ENCODE measurements around the gene SLC17A9. TPM values are rescaled to one million over a fixed set of nuclear protein-coding genes. Genes with fewer than 3 reads are reported as not detected.

The SLC17A9 gene
- total RNA-seq, 1 donor from 2014 or later, result 3.9 TPM

DNA sequence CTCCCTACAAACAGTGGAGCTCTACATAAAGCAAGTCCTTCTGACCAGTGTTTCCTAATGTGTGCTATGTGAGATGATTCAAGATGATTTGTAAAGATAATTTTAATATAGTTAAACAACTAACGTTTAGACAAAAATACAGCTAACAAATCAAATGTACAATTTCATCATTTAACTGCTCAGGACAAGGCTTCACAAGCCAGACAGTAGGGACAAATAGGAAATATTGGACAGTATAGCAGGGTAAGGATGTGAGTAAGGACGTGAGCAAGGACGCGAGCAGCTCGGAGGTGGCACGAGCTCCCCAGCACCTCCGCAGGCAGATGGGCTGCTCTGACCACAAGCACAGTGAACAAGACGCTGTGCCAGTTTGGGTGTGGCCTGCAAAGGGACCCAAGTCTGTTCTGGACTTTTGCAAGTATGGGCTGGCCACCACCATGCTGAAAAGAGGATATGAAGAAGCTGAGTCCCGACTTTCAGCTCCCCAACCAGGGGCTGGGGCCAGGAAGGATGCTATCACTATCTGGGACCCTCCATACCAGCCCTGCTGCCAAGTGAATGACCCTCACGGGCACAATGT, 40.7 kb upstream of the SLC17A9 start:
- no peak overlapping the region for H3K27ac Mint-ChIP-seq
- H3K4me3 Mint-ChIP-seq, result no peak overlapping the region
- TF ChIP-seq, protein P1, sequence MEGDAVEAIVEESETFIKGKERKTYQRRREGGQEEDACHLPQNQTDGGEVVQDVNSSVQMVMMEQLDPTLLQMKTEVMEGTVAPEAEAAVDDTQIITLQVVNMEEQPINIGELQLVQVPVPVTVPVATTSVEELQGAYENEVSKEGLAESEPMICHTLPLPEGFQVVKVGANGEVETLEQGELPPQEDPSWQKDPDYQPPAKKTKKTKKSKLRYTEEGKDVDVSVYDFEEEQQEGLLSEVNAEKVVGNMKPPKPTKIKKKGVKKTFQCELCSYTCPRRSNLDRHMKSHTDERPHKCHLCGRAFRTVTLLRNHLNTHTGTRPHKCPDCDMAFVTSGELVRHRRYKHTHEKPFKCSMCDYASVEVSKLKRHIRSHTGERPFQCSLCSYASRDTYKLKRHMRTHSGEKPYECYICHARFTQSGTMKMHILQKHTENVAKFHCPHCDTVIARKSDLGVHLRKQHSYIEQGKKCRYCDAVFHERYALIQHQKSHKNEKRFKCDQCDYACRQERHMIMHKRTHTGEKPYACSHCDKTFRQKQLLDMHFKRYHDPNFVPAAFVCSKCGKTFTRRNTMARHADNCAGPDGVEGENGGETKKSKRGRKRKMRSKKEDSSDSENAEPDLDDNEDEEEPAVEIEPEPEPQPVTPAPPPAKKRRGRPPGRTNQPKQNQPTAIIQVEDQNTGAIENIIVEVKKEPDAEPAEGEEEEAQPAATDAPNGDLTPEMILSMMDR (conservative IDR thresholded peaks at IDR 0.05), result no peak
- DNase-seq (ENCODE audit: extremely low spot score, unreplicated experiment), result no peak
- no peaks in the 10 kb centered on the region for H3K27me3 Mint-ChIP-seq
- peaks cover 27% of the 10 kb centered on the region for H3K4me1 Mint-ChIP-seq (ENCODE audit: unreplicated experiment)
- no peaks in the 10 kb centered on the region for H3K9me3 Mint-ChIP-seq
- peaks cover 27% of the 10 kb centered on the region for H3K36me3 Mint-ChIP-seq

DNA sequence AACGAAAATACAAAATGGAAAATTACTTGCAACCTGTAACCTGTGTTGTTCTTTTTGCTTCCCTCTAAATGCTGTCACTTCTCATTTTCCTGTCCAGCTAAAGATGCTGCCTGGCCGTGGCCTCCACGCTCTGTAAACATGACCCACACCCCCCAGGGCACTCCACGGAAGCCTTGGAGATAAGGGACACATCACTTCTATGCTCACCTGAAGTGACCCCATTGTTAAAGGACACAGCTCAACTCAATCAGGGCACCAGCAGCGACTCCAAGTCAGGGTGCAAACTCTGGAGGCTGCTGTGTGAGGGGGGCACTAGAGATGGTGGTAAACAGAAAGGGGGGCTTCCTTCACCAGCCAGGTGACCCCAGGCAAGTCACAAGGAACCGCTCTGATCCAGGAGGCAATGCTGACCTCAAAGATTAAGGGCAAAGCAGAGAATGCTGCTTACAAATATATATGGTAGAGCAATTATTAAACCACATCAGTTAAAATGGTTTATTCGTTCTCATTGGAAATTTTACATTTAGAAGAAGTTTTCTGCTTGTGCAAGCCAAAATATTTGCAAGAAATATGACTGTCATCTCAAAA, 39.4 kb upstream of the SLC17A9 start:
- H3K9me3 Mint-ChIP-seq, result no peaks in the 10 kb centered on the region
- H3K27ac Mint-ChIP-seq, result peak overlapping the region; percentile 74
- H3K4me3 Mint-ChIP-seq, result no peak overlapping the region
- H3K36me3 Mint-ChIP-seq, result peaks cover 27% of the 10 kb centered on the region
- DNase-seq (ENCODE audit: extremely low spot score, unreplicated experiment), result no peak
- TF ChIP-seq, protein P1 (conservative IDR thresholded peaks at IDR 0.05), result no peak
- peaks cover 40% of the 10 kb centered on the region for H3K4me1 Mint-ChIP-seq (ENCODE audit: unreplicated experiment)
- H3K27me3 Mint-ChIP-seq, result no peaks in the 10 kb centered on the region

DNA sequence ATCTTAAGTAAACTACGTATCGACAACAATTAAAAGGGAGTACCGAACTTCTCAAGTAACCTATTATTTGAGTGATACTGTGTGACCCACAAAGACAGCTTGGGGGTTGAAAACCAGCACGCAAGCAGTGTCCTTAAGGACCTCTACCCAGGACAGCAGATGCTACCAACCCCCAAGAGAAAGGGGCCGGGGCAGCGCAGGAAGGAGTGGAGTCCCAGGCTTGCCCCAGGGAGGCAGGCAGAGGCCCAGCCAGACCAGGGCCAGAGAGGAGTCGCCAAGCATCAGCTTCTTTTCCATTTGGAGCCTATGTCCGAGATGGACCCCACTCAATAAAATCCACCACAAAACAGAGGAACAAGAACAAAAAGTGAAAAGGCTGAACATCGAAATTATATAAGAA, 38.1 kb upstream of the SLC17A9 start:
- H3K4me3 Mint-ChIP-seq, result no peak overlapping the region
- TF ChIP-seq, protein P1 (conservative IDR thresholded peaks at IDR 0.05), result no peak
- peaks cover 52% of the 10 kb centered on the region for H3K4me1 Mint-ChIP-seq (ENCODE audit: unreplicated experiment)
- DNase-seq (ENCODE audit: extremely low spot score, unreplicated experiment), result no peak
- H3K36me3 Mint-ChIP-seq, result peaks cover 24% of the 10 kb centered on the region
- H3K27me3 Mint-ChIP-seq, result no peaks in the 10 kb centered on the region
- no peak overlapping the region for H3K27ac Mint-ChIP-seq
- H3K9me3 Mint-ChIP-seq, result no peaks in the 10 kb centered on the region

- DNase-seq (ENCODE audit: extremely low spot score, unreplicated experiment), result no peak
- peak overlapping the region; percentile 74 for H3K4me3 Mint-ChIP-seq
These were observed 37.5 kb upstream of the SLC17A9 start for GRCh38 chr20:62914970-62915457.

DNA sequence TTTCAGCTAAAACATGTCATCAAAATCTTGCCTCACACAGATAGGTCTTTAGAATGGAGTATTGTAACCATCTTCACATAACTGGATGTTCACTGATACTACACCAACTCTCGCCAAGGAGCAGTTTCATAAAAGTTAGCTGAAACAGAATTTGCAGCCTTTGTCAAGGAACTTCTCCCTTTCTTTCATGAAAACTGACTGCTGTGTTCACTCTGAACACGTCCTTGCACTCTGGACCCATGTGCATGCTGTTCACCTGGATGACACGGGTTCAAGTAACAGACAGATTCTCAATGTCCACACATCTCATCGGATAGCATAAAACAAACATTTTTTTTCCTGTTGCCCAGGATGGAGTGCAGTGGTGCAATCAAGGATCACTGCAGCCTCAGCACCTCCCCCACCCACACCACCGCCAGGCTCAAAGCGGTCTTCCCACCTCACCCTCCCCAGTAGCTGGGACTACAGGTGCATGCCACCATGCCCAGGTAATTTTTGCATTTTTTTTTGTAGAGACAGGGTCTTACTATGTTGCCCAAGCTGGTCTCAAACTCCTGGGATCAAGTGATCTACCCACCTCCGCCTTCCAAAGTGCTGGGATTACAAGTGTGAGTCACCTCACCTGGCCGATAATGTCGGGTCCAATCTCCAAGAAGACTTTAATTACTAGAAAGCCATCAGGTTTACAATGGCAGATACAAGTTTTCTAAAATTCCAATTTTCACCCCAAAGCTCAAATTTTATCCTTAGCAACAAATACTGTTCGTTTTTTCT, 35.6 kb upstream of the SLC17A9 start:
- TF ChIP-seq, protein P1 (conservative IDR thresholded peaks at IDR 0.05), result no peak
- no peak for DNase-seq (ENCODE audit: extremely low spot score, unreplicated experiment)
- Mint-ChIP-seq H3K4me1 (ENCODE audit: unreplicated experiment) (peaks cover 69% of the 10 kb centered on the region), H3K4me3 (peak overlapping the region; percentile 20), H3K27me3 (no peaks in the 10 kb centered on the region), H3K27ac (peak overlapping the region; percentile 41), H3K9me3 (no peaks in the 10 kb centered on the region), H3K36me3 (peaks cover 7% of the 10 kb centered on the region)

More at GRCh38 chr20:62914970-62915457, 37.5 kb upstream of the SLC17A9 start:
- TF ChIP-seq, protein P1 (conservative IDR thresholded peaks at IDR 0.05), result no peak
- Mint-ChIP-seq H3K36me3 (peaks cover 20% of the 10 kb centered on the region), H3K27ac (peak overlapping the region; percentile 78), H3K9me3 (no peaks in the 10 kb centered on the region), H3K4me1 (ENCODE audit: unreplicated experiment) (peaks cover 57% of the 10 kb centered on the region), H3K27me3 (no peaks in the 10 kb centered on the region)
